Fibroblast of villous mesenchyme (primary cell): ENCODE measurements around the gene NQO2. TPM values are rescaled to one million over a fixed set of nuclear protein-coding genes. Genes with fewer than 3 reads are reported as not detected.

Source experiments
- DNase-seq: peaks from one replicate; pipeline ENCODE4 v3.0.0-alpha.2; 2010; ENCODE audit warnings: low read depth
- H3K4me3 ChIP-seq: 2 replicates; pipeline ENCODE4 v1.5.1; 2011; ENCODE audit warnings: low read depth, mild to moderate bottlenecking, low read length
- total RNA-seq: library from RNA; depleted of rRNA; stranded (reverse); fragments of >200 nt; gene quantifications from 2 replicates; pipeline ENCODE4 v1.2.3, GENCODE V29; 2012
- TF ChIP-seq, protein P1 (sequence below): IDR thresholded peaks from 2 replicates; pipeline ENCODE4 v1.5.1; 2012; ENCODE audit warnings: low read depth, mild to moderate bottlenecking, low read length; ENCODE audit not compliant: insufficient read depth

NQO2 gene
- total RNA-seq, 1 donor = 12.1 TPM

GRCh38 chr6:2962004-2962403 lies 37.7 kb upstream of the NQO2 start:
- no peak for DNase-seq
- H3K4me3 ChIP-seq = no peak overlapping the region
- TF ChIP-seq, protein P1, sequence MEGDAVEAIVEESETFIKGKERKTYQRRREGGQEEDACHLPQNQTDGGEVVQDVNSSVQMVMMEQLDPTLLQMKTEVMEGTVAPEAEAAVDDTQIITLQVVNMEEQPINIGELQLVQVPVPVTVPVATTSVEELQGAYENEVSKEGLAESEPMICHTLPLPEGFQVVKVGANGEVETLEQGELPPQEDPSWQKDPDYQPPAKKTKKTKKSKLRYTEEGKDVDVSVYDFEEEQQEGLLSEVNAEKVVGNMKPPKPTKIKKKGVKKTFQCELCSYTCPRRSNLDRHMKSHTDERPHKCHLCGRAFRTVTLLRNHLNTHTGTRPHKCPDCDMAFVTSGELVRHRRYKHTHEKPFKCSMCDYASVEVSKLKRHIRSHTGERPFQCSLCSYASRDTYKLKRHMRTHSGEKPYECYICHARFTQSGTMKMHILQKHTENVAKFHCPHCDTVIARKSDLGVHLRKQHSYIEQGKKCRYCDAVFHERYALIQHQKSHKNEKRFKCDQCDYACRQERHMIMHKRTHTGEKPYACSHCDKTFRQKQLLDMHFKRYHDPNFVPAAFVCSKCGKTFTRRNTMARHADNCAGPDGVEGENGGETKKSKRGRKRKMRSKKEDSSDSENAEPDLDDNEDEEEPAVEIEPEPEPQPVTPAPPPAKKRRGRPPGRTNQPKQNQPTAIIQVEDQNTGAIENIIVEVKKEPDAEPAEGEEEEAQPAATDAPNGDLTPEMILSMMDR = no peak

DNA sequence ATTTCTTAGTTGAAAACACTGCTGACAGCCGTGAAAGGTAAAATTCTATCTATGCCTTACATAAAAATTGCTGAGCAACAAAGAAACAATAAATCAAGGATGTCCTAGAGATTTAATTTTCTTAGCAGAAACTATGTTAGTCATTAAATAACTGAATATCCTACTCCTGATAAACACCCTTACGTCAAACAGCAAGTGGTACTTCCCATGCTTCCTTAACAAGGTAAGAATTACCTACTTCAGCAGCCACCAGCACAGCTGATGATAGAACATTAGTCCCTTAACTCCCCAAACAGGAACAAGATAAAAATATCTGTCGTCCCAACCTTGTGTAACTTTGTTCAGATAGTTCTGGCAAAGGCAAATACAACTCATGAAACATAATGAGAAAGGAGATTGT lies 37.1 kb upstream of the NQO2 start:
- H3K4me3 ChIP-seq = no peak overlapping the region
- TF ChIP-seq, protein P1 = no peak
- DNase-seq = no peak

DNA sequence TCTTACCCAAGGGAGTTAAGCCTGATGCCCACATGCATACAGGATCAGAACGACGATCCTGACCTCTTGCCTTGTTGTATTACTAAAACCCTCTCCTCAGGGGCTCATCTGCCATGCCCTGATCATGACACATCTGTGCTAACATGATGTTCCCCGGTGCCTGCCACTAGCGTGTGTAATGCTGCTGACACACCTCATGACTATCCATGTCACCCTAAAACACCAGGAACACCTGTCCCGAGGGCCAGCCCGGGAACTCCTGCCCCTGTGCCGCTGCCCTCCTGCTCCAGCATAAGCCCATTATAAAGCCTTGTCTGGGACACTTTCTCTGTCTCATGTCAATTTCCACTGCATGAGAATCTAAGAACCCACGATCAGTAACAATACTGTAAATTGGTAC lies 35.9 kb upstream of the NQO2 start:
- TF ChIP-seq, protein P1 = no peak
- no peak overlapping the region for H3K4me3 ChIP-seq
- DNase-seq = no peak

DNA sequence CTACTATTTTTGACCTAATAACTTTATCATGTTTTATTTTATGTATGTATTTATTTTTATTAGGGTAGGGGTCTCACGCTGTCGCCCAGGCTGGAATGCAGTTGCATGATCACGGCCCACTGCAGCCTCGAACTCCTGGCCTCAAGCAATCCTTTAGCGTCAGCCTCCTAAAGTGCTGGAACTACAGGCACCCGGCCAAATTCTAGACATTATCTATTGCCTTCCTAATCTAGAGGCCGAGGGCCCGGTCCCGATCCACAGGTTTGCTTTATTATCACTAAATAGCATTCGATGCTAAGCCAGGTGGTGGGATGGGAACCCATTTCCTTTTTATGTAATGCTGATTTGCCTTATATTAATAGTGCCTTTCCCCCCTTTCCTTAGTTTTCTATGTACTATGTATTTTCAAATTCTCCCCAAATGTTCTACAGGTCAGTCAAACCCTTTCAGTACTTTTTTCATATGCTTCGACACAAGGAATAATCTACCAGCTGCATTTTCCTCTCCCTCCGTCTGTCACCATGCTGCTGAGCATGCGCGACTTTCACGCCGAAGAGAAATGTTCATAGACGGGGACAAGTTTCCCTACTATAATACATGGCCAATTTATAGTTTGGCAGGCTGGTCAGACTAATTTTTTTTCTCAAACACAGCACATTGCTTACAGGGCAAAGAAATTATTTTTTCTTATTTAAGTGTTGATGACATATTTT lies 34.7 kb upstream of the NQO2 start:
- DNase-seq = no peak
- TF ChIP-seq, protein P1 = no peak

DNA sequence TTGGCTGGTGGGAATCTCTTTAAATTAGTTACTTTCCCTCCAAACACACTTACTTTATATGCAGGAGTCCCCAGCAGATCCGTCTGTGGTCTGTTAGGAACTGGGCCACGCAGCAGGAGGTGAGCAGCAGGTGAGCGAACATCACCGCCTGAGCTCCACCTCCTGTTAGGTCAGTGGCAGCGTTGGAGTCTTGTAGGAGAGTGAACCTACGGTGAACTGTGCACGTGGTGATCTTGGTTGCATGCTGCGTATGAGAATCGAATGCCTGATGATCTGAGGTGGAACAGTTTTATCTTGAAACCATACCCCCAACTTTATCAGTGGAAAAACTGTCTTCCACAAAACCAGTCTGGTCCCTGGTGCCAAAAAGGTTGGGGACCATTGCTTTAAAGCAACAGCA lies 33.3 kb upstream of the NQO2 start:
- TF ChIP-seq, protein P1 = no peak
- no peak overlapping the region for H3K4me3 ChIP-seq
- DNase-seq = no peak

More for the DNA sequence above, 34.7 kb upstream of the NQO2 start:
- no peak overlapping the region for H3K4me3 ChIP-seq

DNA sequence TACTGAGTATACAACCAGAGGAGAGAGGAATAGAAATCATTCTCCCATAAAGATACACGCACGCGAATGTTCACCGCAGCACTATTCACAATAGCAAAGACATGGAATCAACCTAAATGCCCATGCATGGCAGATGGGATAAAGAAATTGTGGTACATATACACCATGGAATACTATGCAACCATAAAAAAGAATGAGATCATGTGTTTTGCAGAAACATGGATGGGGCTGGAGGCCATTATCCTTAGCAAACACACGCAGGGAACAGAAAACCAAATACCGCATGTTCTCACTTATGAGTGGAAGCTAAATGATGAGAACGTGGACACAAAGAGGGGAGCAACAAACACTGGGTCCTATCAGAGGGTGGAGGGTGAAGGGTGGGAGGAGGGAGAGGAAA lies 31.8 kb upstream of the NQO2 start:
- H3K4me3 ChIP-seq = no peak overlapping the region
- no peak for DNase-seq
- TF ChIP-seq, protein P1 = no peak
